ENCODE data around the gene SETD9. TPM values are rescaled to one million over a fixed set of nuclear protein-coding genes. Genes with fewer than 3 reads are reported as not detected.

The SETD9 gene
- total and polyA plus RNA-seq, 9 of the 15 experiments (the other 6 are each of a cell fraction or from before 2014, with no cell fraction given): 10.8 to 32.6 (median 19.8) TPM

- Histone ChIP-seq H3K9me3 (replicated peaks; ENCODE audit: control insufficient read depth, insufficient read depth, low read depth, low read length) (no peaks in the 10 kb centered on the region), H4K20me1 (replicated peaks; ENCODE audit: control insufficient read depth, insufficient read depth, low read length) (no peaks in the 10 kb centered on the region), H2AFZ (ENCODE audit: low read depth, low read length) (no peak overlapping the region), H3K36me3 (ENCODE audit: control insufficient read depth, insufficient read depth, low read length) (peaks cover 45% of the 10 kb centered on the region), H3K4me1 (replicated peaks in 1 of 2; ENCODE audit: control insufficient read depth in 2 of 2, insufficient read depth in 2 of 2, low read length in 2 of 2) (no peaks in the 10 kb centered on the region; a peak in 1 of 5 replicates), H3K4me2 (ENCODE audit: insufficient read depth, low read length) (no peak overlapping the region), H3K4me3 (no peak overlapping the region), H3K9me1 (ENCODE audit: control insufficient read depth, insufficient read depth, low read length) (no peaks in the 10 kb centered on the region), H3K27me3 (ENCODE audit: control insufficient read depth in 2 of 2, insufficient read depth in 2 of 2, low read length in 2 of 2) (no peaks in the 10 kb centered on the region), H3K9ac (ENCODE audit: insufficient read depth in 1 of 2, low read depth in 2 of 2, low read length in 2 of 2) (no peak overlapping the region), H3K79me2 (ENCODE audit: control insufficient read depth, insufficient read depth, low read length) (no peaks in the 10 kb centered on the region), H3K27ac (ENCODE audit: extremely low read depth, low read depth, low read length) (no peak overlapping the region)
- FAIRE-seq: no peak
- TF ChIP-seq POLR3A (IDR thresholded peaks at IDR 0.05; ENCODE audit: borderline replicate concordance, extremely low read depth, insufficient read depth, insufficient read length): no peak
- no peak for TF ChIP-seq MCM7 (IDR thresholded peaks at IDR 0.05)
- no peak for TF ChIP-seq KLF13 (tag; IDR thresholded peaks at IDR 0.05; ENCODE audit: borderline replicate concordance, low read depth)
- TF ChIP-seq DEAF1 (CRISPR knock-in tag; IDR thresholded peaks at IDR 0.05): no peak
- no peak for TF ChIP-seq ID3 (CRISPR knock-in tag; IDR thresholded peaks at IDR 0.05)
- no peak for TF ChIP-seq ID3 (tag; IDR thresholded peaks at IDR 0.05)
- no peak for TF ChIP-seq NRF1 (conservative IDR thresholded peaks at IDR 0.05 in 1 of 2, IDR thresholded peaks at IDR 0.05 in 1 of 2)
- no peak for TF ChIP-seq SFPQ (IDR thresholded peaks at IDR 0.05; ENCODE audit: low read depth, low read length)
- no peak for TF ChIP-seq FOXA1 (IDR thresholded peaks at IDR 0.05; ENCODE audit: borderline replicate concordance)
- TF ChIP-seq FUS (optimal IDR thresholded peaks at IDR 0.05; ENCODE audit: low read depth, low read length): no peak
- TF ChIP-seq CTBP1 (IDR thresholded peaks at IDR 0.05; ENCODE audit: borderline replicate concordance): no peak
- no peak for TF ChIP-seq ZNF146 (CRISPR knock-in tag; IDR thresholded peaks at IDR 0.05; ENCODE audit: unreplicated experiment)
- no peak for TF ChIP-seq C11orf30 (IDR thresholded peaks at IDR 0.05; ENCODE audit: low read depth)
- TF ChIP-seq TRIM25 (IDR thresholded peaks at IDR 0.05; ENCODE audit: borderline replicate concordance): no peak
- TF ChIP-seq NUFIP1 (IDR thresholded peaks at IDR 0.05; ENCODE audit: partially characterized antibody): no peak
- 79% methylated on average over 3 of the region's 3 CpGs for WGBS (ENCODE audit: insufficient coverage, low coverage, missing lambda C conversion rate)
- in situ Hi-C loops (cut with MboI): no loop called here
- CTCF ChIA-PET (ENCODE audit: low intra/inter-chr PET ratio): no interaction called here
- intact Hi-C loops (cut with micrococcal nuclease): no loop called here
- ATAC-seq: no peak
- DNase-seq (ENCODE audit: extremely low read depth in 1 of 4, low spot score in 3 of 4): no peak
- POLR2A ChIA-PET: no interaction called here
- BruUV-seq (replicated peaks): no TSS peak
Measured at GRCh38 chr5:56873056-56873455, 36.3 kb upstream of the SETD9 start.

All from K562 (cell line).